ENCODE measurements around the gene MAP7D1.
"Not testable (repeated sequence)": the region's sequence is repeated elsewhere in the genome, so short reads cannot be mapped to it uniquely, and the experiment has no call there.

The MAP7D1 gene

GRCh38 chr1:36154765-36155407 lies 1.1 kb upstream of the MAP7D1 start:
- DNase-seq: no peak

DNA sequence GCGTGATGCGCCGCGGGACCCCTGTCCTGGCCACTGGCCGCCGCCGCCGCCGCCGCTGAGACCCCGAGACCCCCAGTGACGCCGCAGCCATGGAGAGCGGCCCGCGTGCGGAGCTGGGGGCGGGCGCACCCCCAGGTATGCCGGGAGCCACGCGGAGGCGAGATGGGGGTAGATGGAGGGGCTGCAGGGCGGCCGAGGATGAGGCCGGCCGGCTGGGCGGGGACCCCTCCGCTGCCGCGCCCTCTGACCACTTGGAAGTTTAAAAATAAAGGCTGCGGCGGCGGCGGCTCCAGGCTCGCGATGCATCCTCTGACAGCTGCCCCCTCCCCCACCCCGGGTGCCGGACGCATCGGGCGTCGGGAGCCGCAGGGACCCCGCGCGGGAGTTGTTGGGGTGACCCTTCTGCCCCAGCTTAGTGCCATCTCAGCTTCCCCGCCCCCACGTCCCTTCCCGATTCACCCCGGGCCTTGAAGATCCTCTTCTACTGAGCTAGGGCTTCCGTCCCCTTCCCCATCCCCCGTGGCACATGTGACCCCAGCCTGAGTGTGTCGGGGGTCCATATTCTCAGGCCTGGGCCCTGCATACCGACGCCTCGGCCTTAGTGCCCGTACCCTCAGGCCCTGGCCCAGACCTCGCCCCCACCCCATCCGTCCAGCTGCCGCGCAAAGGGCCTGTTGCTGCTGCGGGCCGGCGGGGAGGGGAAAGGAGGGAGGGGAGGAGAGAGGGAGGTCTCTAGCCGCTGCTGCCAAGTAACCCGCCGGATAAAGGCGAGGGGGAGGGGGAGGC lies 562 bp downstream of the MAP7D1 start:
- peak; percentile 13 for DNase-seq

DNA sequence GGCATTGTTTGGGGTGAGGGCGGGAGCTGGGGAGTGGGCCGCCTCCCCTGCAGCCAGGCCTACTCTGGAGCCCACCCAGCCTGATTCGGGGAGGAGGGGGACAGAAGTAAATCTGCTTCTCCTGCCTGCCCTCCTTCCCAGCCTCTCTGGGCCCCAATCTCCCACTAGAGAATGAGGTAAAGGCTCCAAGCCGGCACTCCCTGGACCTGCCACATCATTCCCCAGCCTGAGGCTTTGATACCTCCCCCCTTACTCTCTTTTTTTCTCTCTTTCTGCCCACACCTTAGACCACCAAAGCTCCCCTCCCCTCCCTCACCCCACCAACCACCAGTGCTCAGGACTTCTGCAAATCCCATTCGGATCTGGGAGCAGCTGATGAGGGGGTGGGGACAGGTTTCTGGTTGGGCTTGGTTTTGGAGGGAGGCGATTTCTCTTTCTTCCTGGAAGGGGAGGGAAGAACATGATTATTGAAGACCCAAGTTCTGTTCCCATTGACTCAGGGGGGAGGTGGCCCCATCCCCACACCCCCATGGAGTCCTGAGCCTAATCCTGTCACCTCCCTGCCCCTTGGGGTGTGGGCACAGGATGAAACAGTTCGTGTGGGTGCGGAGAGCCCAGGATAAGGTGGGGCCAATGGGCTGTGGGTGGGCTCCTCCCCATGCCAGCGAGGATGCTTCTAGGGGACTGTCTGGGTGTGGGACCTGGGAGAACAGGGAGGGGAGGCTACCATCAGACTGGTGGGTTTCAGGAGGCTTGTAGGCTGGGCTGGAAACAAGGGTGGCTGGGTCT lies 1.3 kb downstream of the MAP7D1 start:
- DNase-seq: no peak

DNA sequence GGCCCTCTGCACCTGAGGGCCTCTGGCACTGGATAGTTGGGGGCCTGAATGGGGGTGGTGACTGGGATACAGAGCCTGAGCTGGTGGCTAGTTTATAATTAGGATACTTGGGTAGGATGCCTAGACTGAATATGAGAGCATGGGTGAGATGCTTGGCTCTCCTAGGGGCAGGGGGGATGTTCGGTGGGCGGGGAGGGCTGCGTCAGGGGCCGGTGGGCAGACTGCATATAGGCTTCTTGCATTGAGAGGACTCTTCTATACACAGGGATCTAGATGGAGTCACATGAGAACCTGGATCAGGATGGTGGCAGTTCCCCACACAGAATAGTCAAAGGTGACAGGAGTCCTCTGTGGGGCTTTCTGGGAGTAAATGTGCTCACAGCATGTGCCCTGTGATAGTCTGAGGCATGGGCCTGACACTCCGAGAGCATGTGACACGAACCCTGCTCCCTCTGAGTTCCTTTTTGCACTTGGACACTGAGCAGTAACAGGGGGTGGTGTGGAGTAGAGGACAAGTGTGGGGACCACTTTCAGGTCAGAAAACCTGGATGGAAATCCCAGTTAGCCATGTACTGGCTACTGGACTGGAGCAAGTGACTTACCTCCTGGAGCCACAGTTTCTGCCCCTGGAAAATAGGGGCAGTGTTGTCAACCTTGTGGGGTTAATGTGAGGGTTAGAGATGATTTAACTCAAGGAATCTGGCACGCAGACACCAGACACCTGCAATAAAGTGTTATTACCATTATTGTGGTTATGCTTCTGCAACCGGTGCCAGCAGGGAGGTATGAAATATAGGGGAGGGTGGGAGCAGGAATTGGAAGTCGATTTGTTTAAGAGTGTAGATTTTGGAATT lies 2.2 kb downstream of the MAP7D1 start:
- DNase-seq: no peak

DNA sequence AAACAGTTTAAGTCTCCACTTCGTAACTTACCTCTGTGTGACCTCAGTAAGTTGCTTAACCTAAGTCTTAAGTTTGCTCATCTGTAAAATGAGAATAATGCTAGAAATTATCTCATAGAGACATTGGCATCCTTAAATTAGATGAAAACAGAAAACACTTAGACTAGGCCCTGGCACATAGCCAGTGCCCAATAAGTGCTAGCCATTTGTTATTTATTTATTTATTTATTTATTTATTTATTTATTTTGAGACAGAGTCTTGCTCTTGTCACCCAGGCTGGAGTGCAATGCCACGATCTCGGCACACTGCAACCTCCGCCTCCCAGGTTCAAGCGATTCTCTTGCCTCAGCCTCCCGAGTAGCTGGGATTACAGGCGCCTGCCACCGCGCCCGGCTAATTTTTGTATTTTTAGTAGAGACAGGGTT lies 2.9 kb downstream of the MAP7D1 start:
- not testable (repeated sequence) for DNase-seq

DNA sequence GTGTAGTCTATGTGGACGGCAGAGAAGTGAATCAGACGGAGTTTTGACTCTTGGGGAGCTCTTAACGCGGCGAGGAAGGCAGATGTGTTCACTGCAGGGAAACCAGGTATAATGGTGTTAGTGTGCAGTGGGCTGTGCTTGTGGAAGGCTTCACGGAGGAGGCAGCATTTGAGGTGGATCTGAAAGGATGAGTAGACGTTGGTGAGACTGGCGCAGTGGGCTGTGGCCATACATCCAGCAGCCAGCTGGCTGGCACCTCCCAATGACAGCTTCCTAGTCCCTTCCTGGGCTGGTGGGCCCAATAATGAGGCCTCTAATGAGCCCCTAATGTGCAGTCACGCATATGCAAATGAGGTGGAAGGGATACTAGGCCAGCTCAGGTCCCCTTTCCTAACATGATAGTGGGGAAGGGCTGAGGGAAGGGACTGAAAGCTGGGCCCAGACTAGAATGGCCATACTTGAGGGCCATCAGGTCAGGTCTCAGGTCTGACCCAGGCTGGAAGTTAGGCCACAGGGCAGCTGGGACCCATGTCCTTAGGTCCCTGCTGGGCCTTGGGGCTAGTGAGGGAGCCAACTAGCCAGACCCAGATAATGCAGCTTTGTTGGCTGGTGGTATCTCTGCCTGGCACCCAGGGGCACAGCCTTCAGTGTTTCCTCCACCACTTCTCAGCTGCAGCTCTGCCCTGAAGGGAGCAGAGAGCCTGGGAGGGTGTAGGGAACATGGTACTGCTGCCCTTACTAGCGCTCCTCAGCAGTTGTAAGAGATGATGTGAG lies 3.8 kb downstream of the MAP7D1 start:
- no peak for DNase-seq

GRCh38 chr1:36160388-36160948 lies 4.5 kb downstream of the MAP7D1 start:
- DNase-seq: no peak

- no peak for DNase-seq
These were observed 5.1 kb downstream of the MAP7D1 start for GRCh38 chr1:36160949-36161485.

DNA sequence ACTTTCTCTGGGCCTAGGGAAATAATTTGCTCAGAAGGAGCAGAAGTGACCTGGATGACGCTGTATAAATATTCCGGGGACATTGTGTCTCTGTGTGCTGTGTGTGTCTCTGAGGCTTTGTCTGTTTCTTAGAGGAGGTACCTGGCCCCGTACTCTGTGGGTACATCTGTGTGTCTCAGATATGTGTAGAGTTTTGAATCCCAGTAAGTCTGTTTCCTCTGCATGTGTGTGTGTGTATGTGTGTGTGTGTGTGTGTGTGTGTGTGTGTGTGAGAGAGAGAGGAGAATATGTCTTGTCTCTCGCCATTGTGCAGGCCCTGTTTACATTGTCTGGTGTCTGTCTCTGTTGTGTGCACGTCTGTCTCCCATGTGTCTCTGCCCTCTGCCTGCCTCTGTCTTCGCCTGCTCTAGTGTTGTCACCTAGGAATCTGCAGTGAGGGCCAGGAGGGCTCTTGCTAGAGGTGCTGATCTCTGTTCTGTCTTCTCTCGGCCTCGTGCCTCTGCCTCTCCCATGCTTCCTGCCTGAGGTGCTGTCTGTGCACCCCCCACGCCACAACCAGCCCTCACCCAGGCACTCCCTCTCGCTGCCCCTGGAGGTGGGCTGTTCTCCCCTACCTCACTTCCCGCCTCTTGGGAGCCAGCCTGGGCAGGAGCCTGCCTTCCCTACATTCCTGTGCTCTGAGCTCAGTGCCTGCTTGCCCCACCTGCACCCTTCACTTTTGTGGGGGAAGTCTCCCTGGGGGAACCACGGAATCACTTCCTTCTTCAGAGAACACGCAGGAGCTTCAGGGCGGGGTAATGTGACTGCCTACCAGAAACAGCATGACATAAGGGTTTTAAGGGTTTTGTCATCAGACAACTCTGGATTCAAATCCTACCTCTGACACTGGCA lies 5.9 kb downstream of the MAP7D1 start:
- DNase-seq: no peak

- DNase-seq: no peak
These were observed 6.8 kb downstream of the MAP7D1 start for GRCh38 chr1:36162680-36163239.

- no peak for DNase-seq
These were observed 7.5 kb downstream of the MAP7D1 start for GRCh38 chr1:36163426-36163825.

DNA sequence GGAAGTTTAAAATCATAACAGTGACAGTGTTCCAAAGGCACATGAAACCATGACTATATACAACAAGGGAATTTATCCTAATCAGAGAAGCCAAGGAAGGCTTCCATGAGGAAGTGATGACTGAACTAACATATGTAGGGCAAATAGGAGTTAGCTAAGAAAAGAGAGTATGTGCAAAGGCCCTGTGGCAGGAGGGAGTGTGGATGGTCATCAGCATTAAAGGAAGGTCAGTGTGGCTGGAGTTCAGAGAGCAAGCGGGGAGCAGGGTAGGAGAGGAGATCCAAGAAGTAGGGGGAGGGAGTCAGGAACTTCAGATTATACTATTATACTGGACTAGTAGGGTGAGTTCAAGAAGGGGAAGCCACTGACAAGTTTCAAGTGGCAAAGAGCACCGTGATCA lies 8.4 kb downstream of the MAP7D1 start:
- no peak for DNase-seq

- DNase-seq: no peak
These were observed 9.2 kb downstream of the MAP7D1 start for GRCh38 chr1:36165145-36165544.

DNA sequence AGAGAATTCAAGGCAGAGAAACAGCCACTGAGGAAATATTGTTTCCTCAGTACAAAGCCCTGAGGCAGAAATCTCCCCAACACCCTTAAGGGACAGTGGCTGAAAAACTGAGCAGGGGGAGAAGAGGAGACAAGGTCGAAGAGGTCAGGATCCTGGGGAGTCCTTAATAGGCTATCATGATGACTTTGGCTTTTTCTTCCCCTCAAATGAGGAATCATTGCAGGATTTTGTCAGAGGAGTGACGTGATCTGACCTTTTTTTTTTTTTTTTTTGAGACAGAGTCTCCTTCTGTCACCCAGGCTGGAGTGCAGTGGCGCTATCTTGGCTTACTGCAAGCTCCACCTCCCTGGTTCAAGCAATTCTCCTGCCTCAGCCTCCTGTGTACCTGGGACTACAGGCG lies 10.2 kb downstream of the MAP7D1 start:
- no peak for DNase-seq

DNA sequence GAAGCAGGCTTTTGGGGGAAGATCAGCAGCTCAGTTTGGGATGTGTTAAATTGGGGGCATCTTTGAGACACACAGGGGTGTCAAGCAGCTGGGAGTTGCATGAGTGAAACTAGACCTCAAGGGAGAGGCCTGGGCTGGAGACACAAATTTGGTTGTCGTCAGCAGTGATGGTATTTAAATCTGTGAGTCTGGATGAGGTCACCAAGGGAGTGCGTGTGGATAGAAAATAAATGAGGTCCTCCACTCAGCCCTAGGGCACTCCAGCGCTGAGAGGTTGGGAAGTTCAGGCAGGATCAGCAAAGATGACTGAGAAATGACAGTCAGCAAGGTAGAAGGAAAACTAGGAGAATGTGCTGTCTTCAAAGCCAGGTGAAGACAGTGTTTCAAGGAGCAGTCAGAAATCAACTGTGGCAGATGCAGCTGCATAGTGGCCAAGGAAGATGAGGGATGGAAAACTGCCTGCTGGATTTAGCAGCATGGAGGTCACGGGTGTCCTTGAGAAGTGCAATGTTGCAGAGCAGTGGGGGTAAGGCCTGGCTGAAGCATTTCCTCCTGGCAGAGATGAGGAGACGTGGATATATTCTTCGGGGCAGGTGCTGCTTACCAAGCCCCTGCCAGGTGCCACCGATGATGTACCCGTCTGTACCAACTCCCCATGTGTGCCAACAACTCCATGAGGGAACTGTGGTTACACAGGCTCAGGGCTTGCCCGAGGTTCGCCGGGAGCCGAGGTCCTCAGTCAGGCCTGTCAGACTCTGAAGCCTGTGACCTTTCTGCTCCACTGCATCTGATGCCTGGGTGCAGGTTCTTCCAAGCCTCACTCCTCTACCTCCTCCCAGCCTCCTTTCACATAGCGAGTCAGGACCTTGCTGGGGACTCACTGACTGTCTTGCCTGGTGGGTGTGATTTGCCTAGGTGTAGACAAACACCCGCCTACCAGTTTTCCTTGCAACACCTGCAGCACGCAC lies 11.3 kb downstream of the MAP7D1 start:
- no peak for DNase-seq

DNA sequence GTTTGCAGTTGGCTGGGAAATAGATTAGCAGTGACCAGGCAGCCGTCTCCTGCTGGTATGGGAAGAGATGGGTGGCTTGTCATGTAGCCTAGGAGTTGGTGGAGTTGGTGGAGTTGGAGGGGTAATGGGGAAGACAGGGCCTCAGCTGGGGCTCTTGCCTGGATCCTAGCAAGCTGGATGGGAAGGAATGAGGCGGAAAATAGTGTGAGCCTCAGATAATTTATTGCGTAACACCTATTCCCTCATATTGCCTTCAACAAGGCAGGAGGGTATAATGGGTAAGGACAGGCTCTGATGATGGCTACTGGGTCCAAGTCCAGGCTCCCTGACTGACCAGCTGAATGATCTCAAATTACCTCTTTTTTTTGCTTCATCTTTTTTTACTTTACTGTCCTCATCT lies 12.6 kb downstream of the MAP7D1 start:
- no peak for DNase-seq

GRCh38 chr1:36170643-36171412 lies 14.9 kb downstream of the MAP7D1 start:
- DNase-seq: no peak

Data from NCI-H524 treated with DMSO at 0.1 percent for 48 hours (cell line).